ENCODE results near the gene GAN.

GAN gene

GRCh38 chr16:81353895-81354294, 39.1 kb downstream of the GAN start:
- DNase-seq (ENCODE audit: low spot score) = no peak

DNA sequence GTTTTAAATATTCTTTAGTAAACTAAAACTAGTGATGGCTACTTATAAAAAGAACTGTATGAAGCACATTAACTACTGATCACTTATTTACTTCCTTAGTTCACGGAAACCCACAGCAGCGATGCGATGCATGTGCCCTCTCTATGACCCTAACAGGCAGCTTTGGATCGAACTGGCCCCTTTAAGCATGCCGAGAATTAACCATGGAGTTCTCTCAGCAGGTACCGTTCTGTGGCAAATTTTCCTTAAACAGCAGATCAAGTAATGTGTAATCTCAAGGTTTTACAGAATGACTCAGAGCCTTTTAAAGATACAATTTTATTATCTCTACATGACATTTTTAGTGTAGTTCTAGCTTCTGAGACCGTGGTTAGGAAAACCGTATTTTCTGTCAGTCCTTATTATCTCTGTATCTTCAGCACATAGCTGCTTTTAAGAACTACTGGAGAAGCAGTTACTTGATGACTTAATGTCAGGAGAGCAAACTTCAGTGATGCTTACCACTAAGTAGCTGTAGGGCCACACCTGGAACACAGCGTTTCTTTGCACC, 43.0 kb downstream of the GAN start:
- DNase-seq (ENCODE audit: low spot score) = no peak

GRCh38 chr16:81358860-81359259, 44.1 kb downstream of the GAN start:
- no peak for DNase-seq (ENCODE audit: low spot score)

GRCh38 chr16:81360135-81360534, 45.4 kb downstream of the GAN start:
- no peak for DNase-seq (ENCODE audit: low spot score)

DNA sequence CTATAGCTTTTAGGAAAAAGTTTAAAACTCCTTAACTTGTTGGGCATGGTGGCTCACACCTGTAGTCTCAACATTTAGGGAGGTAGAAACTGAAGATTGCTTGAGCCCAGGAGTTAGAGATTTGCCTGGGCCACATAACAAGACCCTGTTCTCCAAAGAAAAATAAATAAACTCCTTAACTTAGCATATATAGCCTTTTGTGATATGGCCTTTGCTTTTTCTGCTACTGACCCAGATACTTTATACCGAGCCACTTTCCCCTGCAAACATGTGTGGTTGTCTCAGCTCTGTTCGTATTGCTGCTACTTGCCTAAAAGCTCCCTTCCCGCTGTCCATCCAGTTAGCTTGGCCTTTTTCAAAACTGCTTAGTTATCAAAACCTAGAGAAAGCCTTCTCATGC, 51.0 kb downstream of the GAN start:
- no peak for DNase-seq (ENCODE audit: low spot score)

DNA sequence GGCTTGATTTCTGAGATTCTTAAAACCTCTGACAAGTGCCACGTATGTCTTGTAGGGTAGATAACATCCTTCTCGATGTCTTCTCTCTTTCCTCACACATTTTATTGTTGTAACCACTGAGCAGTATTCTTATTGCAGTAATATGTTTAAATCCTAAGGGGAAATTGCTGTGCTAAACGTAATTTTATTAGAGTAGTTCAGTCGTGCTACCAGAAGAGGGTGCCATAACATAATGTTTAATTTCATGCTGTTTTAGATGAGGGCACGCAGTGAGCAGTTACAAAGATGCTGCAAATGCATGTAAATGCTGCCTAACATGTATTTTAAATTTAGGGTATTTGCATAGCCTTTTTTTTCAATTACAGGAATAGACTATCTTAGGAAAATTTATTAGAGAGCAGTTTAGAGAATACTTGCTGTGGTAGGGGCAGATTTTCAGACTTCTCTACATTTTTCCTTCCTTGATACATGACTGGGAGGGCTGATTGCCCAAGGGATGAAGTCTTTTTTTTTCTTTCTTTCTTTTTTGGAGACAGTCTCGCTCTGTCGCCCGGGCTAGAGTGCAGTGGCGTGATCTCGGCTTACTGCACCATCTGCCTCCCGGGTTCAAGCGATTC, 51.7 kb downstream of the GAN start:
- peak; percentile 68 for DNase-seq (ENCODE audit: low spot score)

DNA sequence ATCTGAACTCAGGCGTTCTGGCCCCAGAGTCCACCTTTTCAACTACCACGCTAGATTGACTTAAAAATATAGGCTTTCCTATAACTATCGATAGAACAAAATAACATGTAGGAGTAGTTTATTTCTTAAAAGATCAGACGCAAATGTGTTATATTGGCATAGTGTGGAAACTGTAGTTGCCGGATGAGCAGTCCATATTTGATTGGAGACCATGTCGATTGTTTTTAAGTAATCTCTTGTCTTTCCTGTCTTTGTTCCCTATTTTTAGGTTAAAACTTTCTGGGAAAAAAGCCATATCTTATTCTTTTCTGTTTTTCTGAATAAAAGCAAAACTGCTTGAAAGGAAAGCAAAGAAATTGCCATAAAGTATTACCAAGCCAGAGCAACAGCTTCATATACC, 53.1 kb downstream of the GAN start:
- DNase-seq (ENCODE audit: low spot score) = no peak

GRCh38 chr16:81369888-81370504, 55.2 kb downstream of the GAN start:
- no peak for DNase-seq (ENCODE audit: low spot score)

- no peak for DNase-seq (ENCODE audit: low spot score)
Measured at GRCh38 chr16:81371106-81371505, 56.3 kb downstream of the GAN start.

DNA sequence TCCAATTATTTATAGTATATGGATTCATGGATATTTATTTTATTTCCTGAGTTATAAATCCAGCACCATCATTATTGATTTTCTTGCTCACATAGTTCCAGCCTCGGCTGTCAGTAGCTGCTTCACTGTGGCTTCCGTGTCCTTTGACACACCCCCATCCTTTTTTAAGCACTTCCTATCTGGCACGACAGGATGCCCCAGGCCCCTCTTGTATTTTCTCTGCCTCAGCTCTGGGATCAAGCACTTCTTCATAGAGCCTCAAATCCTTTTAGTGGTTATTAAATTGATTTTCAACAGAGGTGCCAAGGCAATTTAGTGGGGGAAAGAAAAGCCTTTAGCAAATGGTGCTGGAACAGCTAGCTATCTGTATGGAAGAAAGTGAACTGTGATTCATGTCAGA, 59.8 kb downstream of the GAN start:
- no peak for DNase-seq (ENCODE audit: low spot score)

DNA sequence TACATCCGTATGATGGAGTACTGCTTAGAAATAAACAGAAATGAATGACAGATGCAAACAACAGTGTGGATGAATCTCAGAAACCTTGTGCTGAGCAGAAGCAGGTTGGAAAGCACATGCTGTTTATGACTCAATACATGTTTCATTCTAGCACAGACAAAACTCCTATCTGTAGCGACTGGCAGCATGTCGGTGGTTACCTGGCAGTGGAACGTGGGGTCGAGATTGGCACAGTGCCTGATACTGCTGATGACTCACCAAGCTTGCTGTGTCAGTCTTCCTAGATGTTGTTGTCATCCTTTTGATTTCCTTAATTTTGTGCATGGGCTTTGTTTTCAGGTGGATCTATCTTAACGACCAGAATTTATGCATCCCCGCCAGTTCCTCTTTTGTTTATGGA, 62.1 kb downstream of the GAN start:
- no peak for DNase-seq (ENCODE audit: low spot score)

DNA sequence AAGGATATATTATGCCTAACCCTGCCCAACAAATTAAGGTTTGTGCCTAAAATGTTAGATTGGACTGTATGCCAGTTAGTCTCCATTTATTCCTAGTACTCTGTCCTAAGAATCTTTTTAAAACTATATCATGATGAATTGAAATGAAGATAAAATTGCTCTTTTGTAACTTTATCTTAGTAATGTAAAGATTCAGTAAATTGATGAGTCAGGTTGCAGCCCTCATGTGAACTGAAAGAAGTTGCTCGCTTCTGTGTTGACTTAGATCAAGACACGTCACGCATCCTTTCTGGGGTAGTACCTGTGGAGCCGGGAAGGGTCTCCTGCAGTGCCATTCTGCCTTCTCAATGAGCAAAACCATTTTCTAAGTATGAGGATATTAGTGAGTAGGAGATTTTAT, 63.3 kb downstream of the GAN start:
- no peak for DNase-seq (ENCODE audit: low spot score)

DNA sequence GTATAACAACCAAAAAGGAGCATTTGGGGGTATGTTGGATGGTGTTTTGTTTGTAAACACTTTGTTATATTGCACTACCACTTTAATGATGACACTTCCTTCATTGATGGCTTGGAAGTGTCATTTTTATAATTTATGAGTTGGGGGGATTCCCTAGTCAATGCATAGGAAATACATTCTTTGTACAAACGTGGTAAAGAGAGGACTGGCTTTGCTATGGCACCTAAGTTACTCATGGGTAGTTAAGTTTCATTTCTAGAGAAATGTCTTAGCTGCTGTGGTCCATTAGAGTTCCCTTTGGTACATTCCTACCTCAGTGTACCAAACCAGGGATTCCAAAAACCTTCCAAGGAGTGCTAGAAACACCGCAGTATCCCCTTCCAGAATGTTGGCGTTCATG, 66.2 kb downstream of the GAN start:
- no peak for DNase-seq (ENCODE audit: low spot score)

DNA sequence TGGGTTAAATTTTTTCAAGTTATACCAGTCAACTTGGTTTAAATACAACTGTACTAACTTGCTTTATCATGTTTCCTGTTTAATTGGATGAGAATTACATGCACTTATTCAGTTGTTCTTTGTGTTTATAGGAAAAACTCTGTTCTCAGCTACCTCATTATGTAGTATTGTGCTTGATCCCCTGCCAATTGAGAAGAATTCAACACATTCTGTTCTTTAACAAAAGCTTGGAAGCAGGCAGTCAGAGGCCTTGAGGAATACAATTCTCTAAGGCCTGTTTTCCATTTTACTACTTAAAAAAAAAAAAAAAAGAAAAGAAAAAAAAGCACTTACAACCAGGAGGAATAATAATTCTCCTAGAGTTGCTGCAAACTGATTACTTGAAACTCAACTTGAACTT, 69.2 kb downstream of the GAN start:
- DNase-seq (ENCODE audit: low spot score) = no peak

- peak; percentile 95 for DNase-seq (ENCODE audit: low spot score)
Measured at GRCh38 chr16:81385031-81385756, 70.4 kb downstream of the GAN start.

DNA sequence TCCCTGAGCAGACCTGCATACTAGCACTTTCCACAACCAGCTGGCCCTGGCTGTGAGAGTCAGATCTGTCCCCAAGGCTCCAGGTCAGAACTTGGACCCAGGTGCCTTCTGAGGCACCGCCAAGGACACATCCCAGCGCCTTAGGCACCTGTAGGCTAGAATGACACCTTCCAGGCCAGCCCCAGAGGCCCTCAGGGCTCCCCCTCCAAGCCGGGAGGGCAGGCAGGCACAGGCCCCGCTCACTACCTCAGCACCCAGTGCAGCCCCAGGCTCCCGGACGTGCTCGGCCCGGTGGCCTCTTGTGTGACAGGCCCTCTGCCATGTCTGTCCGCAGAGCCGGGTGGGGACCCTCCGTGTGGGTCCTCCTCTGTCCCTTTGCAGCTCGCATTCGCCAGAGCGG, 73.6 kb downstream of the GAN start:
- no peak for DNase-seq (ENCODE audit: low spot score)

- no peak for DNase-seq (ENCODE audit: low spot score)
Measured at GRCh38 chr16:81390840-81391239, 76.1 kb downstream of the GAN start.

- no peak for DNase-seq (ENCODE audit: low spot score)
Measured at GRCh38 chr16:81392011-81392410, 77.2 kb downstream of the GAN start.

- DNase-seq (ENCODE audit: low spot score) = no peak
Measured at GRCh38 chr16:81394416-81394815, 79.7 kb downstream of the GAN start.

GRCh38 chr16:81394966-81395655, 80.3 kb downstream of the GAN start:
- no peak for DNase-seq (ENCODE audit: low spot score)

DNA sequence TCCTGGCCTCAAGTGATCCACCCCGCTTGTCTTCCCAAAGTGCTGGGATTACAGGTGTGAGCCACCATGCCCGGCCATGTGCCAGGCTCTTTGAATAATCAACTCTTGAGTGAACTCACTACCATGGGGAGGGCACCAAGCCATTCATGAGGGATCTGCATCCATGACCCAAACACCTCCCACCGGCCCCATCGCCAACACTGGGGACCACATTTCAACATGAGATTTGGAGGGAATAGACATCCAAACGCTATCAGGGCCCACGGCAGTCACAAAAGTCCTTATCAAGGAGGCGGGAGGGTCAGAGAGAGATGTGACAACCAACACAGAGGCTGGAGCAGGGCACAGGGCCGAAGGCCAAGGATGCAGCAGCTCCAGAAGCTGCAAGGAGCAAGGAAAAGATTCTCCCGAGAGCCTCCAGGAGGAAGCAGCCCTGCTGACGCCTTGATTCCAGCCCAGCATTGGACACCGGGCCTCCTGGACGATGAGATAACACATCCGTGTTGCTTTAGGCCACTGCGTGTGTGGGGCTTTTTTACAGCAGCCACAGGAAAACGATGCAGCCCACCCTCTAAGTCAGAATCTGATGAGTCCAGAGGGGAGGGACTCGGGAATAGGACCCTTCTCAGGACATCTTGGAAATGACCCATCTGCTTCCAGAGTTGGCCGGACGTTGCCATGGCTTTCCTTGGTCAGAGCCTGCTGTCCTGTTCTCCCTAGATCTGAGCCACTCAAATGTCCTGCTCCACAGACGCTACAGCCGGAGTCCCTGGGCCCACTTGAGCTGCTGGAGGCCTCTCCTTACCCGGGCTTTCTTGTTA, 82.5 kb downstream of the GAN start:
- no peak for DNase-seq (ENCODE audit: low spot score)
